OCI-LY7 (cell line): ENCODE measurements around the gene NDST4. TPM values are rescaled to one million over a fixed set of nuclear protein-coding genes. Genes with fewer than 3 reads are reported as not detected.

ENCODE experiments used
- BruUV-seq: library from RNA; stranded (reverse); fragments of 400-500 nt; replicated peaks from 2 replicates; lab custom pipeline; 2021; lab: Mats Ljungman, UMichigan
- CTCF ChIA-PET: fragments of 300-600 bp; sonication (Branson Sonifier 250); formaldehyde crosslinking; loops from one replicate; lab custom pipeline; 2022; ENCODE audit warnings: antibody characterized with exemption; ENCODE audit not compliant: unreplicated experiment; lab: Charles Lee
- POLR2A ChIA-PET: fragments of 300-600 bp; sonication (Branson Sonifier 250); formaldehyde crosslinking; loops from one replicate; lab custom pipeline; 2022; ENCODE audit warnings: antibody characterized with exemption; lab: Charles Lee
- DNase-seq: peaks from one replicate; pipeline ENCODE4 v3.0.0-alpha.2; 2015; ENCODE audit warnings: low spot score
- H2AFZ ChIP-seq: fragments of 200-600 bp; sonication (generic), shearing (Covaris generic); 2 replicates; pipeline ENCODE4 v1.6.1; 2014; ENCODE audit warnings: mild to moderate bottlenecking, antibody characterized with exemption, low read length, moderate library complexity
- H3K27ac ChIP-seq: fragments of 200-600 bp; sonication (generic); 2 replicates; pipeline ENCODE4 v1.5.1; 2014; ENCODE audit warnings: mixed run types, low read depth, mild to moderate bottlenecking, moderate library complexity, low read length, inconsistent platforms; ENCODE audit not compliant: poor library complexity, severe bottlenecking
- H3K36me3 ChIP-seq: fragments of 200-600 bp; sonication (generic); 2 replicates; pipeline ENCODE4 v1.6.1; 2014; ENCODE audit warnings: mild to moderate bottlenecking, antibody characterized with exemption, low read length, moderate library complexity, mixed read lengths; ENCODE audit not compliant: insufficient read depth
- H3K4me1 ChIP-seq: fragments of 200-600 bp; sonication (generic); 2 replicates; pipeline ENCODE4 v1.5.1; 2014; ENCODE audit warnings: mild to moderate bottlenecking, low read length; ENCODE audit not compliant: insufficient read depth, poor library complexity, severe bottlenecking
- H3K4me2 ChIP-seq: fragments of 200-600 bp; sonication (generic); 2 replicates; pipeline ENCODE4 v1.6.1; 2014; ENCODE audit warnings: mild to moderate bottlenecking, low read length
- H3K4me3 ChIP-seq: fragments of 200-600 bp; sonication (generic); 2 replicates; pipeline ENCODE4 v1.5.1; 2014; ENCODE audit warnings: mild to moderate bottlenecking, low read depth, low read length; ENCODE audit not compliant: poor library complexity, severe bottlenecking
- H3K79me2 ChIP-seq: fragments of 200-600 bp; sonication (generic); 2 replicates; pipeline ENCODE4 v1.6.1; 2016; ENCODE audit warnings: low read depth, mild to moderate bottlenecking, low read length, moderate library complexity, mixed read lengths; ENCODE audit not compliant: insufficient read depth
- H3K9me2 ChIP-seq: fragments of 200-600 bp; sonication (generic); 2 replicates; pipeline ENCODE4 v1.6.1; 2016; ENCODE audit warnings: mild to moderate bottlenecking, low read length, mixed read lengths; ENCODE audit not compliant: insufficient read depth
- H3K9me3 ChIP-seq: fragments of 200-600 bp; sonication (generic); 2 replicates; pipeline ENCODE4 v1.6.1; 2014; ENCODE audit warnings: mild to moderate bottlenecking, mixed run types, low read length, mixed read lengths
- H4K20me1 ChIP-seq: fragments of 200-600 bp; sonication (generic); 2 replicates; pipeline ENCODE4 v1.6.1; 2014; ENCODE audit warnings: mild to moderate bottlenecking, antibody characterized with exemption, low read length, moderate library complexity, mixed read lengths; ENCODE audit not compliant: insufficient read depth
- EZH2phosphoT487 ChIP-seq: fragments of 200-600 bp; sonication (generic); IDR thresholded peaks from 2 replicates; pipeline ENCODE4 v1.6.1; 2018; ENCODE audit warnings: low read depth, borderline replicate concordance, mild to moderate bottlenecking, mixed run types, antibody characterized with exemption, low read length, moderate library complexity, mixed read lengths
- intact Hi-C: fragments of 100-400 bp; cut with micrococcal nuclease; formaldehyde crosslinking; loops from one replicate; pipeline ENCODE4 v1.10.0; 2022; ENCODE audit not compliant: unreplicated experiment
- total RNA-seq, 2 experiments: library from RNA; depleted of rRNA in 1 of 2; stranded (reverse); fragments of >200 nt in 1 of 2; shearing (Covaris generic) in 1 of 2; gene quantifications; 2 replicates each; pipeline ENCODE4 v1.2.3, GENCODE V29; 2014 to 2022
- TF ChIP-seq, protein P1 (sequence below): fragments of 200-600 bp; sonication (generic); conservative IDR thresholded peaks from 2 replicates; pipeline ENCODE4 v1.5.1; 2014; ENCODE audit warnings: mild to moderate bottlenecking, antibody characterized with exemption, low read length, moderate library complexity, mixed read lengths

Gene NDST4
- total RNA-seq, 2 experiments from 2014 or later, result not detected

DNA sequence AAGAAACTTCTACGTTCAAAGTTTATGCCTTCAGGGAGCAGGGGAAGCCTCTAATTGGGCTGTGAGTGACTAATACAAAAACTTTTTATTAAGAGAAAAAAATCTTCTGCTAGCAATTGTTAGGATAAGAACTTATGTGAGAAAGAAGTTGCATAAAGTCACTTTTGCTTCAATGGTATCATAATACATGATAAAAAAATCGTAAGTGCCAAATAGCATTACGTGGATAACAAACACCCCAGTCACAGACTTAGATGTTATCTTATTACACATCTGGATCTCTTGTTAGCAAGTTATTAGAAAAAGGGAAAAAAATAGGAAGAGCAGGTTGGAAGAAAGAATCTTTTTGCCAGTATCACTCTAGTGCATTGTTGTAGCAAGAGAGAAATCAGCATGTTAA is 4.2 kb upstream of the NDST4 start:
- Histone ChIP-seq H3K79me2 (no peaks in the 10 kb centered on the region), H3K4me3 (no peak overlapping the region), H3K27ac (no peak overlapping the region), H3K4me1 (no peaks in the 10 kb centered on the region), H3K36me3 (no peaks in the 10 kb centered on the region), H4K20me1 (no peaks in the 10 kb centered on the region), H3K9me3 (no peaks in the 10 kb centered on the region), H2AFZ (no peak overlapping the region), H3K4me2 (no peak overlapping the region), H3K9me2 (no peaks in the 10 kb centered on the region)
- no TSS peak for BruUV-seq
- CTCF ChIA-PET, result no interaction called here
- no peak for DNase-seq
- POLR2A ChIA-PET, result no interaction called here
- TF ChIP-seq, protein P1, sequence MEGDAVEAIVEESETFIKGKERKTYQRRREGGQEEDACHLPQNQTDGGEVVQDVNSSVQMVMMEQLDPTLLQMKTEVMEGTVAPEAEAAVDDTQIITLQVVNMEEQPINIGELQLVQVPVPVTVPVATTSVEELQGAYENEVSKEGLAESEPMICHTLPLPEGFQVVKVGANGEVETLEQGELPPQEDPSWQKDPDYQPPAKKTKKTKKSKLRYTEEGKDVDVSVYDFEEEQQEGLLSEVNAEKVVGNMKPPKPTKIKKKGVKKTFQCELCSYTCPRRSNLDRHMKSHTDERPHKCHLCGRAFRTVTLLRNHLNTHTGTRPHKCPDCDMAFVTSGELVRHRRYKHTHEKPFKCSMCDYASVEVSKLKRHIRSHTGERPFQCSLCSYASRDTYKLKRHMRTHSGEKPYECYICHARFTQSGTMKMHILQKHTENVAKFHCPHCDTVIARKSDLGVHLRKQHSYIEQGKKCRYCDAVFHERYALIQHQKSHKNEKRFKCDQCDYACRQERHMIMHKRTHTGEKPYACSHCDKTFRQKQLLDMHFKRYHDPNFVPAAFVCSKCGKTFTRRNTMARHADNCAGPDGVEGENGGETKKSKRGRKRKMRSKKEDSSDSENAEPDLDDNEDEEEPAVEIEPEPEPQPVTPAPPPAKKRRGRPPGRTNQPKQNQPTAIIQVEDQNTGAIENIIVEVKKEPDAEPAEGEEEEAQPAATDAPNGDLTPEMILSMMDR, result no peak
- TF ChIP-seq EZH2phosphoT487, result no peak
- intact Hi-C loops, result no loop called here

DNA sequence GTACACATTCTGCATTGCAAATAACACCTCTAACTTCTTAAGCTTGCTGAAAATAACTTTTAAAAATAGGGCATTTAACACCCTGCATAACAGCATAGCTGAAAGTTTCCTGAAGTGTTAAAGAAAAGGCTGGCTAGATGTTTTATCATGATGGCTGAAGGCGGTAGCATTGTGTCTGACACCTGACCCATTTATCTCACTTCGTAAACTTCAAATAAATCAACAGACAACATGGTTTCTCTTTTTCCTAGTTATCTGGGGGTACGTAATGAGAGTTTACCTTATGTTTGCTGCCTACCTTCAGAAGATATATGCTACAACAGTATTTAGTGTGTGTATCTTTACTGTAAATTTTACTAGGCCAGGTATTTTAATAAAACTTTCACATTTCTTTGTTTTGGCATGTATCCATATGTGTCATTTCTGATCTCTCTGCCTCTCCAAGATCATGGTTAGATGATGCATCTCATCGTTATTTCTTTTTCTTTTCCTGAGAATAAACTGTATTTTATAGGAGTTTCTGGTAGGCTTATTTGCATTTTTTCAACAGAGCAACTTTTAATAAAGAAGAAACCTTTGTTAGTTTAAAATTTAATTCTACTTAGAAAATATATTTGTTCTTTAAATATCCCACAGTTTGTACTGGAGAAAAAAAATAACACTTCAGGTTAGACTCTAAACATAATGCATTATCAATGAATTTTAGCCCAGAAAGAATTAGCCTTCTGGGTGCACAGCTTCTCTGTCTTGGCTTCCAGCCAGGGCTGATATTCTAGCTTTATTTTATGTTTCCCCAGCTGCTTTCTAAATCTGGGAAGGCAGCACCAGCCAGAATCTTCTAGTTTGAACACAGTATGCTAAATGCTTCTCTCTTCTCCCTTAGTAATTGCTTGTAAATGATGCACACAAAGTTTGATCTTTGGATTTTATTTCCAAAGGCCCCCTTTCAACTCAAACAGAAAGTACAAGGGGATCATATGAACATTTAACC is 2.9 kb downstream of the NDST4 start:
- no peak overlapping the region for H3K4me2 ChIP-seq
- POLR2A ChIA-PET, result interaction anchor here (0.6 to 1.3 kb wide), 2 partner anchors 14 to 500 kb away, joined by 3 to 5 read pairs; no protein-coding TSS in a partner anchor
- intact Hi-C loops, result no loop called here
- no peaks in the 10 kb centered on the region for H4K20me1 ChIP-seq
- H3K4me3 ChIP-seq, result no peak overlapping the region
- no peaks in the 10 kb centered on the region for H3K9me2 ChIP-seq
- H3K9me3 ChIP-seq, result no peaks in the 10 kb centered on the region
- no peak for DNase-seq
- no peaks in the 10 kb centered on the region for H3K79me2 ChIP-seq
- H2AFZ ChIP-seq, result no peak overlapping the region
- TF ChIP-seq EZH2phosphoT487, result no peak
- TF ChIP-seq, protein P1, result no peak
- CTCF ChIA-PET, result no interaction called here
- no TSS peak for BruUV-seq
- no peaks in the 10 kb centered on the region for H3K4me1 ChIP-seq
- no peak overlapping the region for H3K27ac ChIP-seq
- no peaks in the 10 kb centered on the region for H3K36me3 ChIP-seq

DNA sequence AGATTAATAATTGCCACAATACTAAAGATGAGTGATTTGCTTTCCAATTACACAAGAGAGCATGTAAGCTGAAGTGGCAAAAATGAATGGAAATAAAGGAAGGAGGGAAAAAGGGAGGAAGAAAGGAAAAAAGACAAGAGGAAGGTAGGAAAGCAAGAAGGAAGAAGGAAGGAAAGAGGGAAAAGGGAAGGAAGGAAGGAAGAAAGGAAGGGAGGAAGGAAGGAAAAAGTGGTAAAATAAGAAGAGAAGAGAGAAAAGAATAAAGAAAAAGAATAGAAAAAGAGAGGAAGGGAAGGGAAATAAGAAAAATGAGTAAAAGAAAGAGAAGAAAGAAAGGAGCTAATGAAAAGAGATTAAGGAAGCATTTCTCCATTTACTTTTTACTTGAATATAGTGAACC is 4.6 kb downstream of the NDST4 start:
- H2AFZ ChIP-seq, result no peak overlapping the region
- CTCF ChIA-PET, result no interaction called here
- no peaks in the 10 kb centered on the region for H3K36me3 ChIP-seq
- H3K79me2 ChIP-seq, result no peaks in the 10 kb centered on the region
- no peaks in the 10 kb centered on the region for H3K4me1 ChIP-seq
- POLR2A ChIA-PET, result no interaction called here
- no TSS peak for BruUV-seq
- no peaks in the 10 kb centered on the region for H3K9me3 ChIP-seq
- no peak for DNase-seq
- intact Hi-C loops, result no loop called here
- TF ChIP-seq EZH2phosphoT487, result no peak
- TF ChIP-seq, protein P1, result no peak
- H4K20me1 ChIP-seq, result no peaks in the 10 kb centered on the region
- no peak overlapping the region for H3K4me3 ChIP-seq
- no peak overlapping the region for H3K4me2 ChIP-seq
- no peaks in the 10 kb centered on the region for H3K9me2 ChIP-seq
- H3K27ac ChIP-seq, result no peak overlapping the region
